ENCODE data around the gene IFT81.

The IFT81 gene

DNA sequence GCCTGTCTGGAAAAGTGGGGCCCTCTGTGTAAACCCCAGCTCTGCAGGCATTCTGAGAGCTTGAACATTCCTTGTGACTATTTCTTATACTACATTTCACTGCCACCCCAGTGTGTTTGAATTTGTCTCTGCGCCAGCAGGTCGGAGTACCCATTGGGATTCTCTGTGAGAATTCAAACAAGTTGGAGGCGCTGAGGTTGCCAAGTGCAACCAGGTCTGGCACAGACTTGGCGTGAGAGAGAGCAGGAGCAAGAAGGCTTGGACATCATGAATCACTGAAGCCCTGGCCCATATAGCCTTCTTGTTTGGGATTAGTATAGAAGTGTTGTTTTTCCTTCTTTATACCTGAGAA is 123.9 kb downstream of the IFT81 start:
- DNase-seq = no peak

DNA sequence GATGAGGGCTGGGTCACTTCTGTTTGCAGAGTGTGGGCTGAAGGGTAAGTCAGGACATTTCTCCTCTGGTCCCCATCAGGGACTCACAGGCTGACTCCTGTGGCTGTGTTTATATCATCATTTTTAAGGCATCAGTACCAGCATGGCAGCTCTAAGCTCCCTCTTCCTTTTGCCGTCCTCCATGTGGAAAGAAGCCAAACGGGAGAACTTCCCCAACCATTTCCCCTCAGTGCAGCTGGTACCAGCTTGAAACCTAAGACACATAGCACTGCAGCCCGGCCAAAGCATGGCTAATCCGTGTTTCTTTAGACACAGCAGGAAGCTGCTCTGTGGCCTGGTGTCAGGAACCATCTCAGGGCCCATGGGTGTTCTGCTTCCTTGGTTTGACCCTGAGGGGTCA is 124.9 kb downstream of the IFT81 start:
- peak; percentile 36 to 58 (median 48) for DNase-seq

DNA sequence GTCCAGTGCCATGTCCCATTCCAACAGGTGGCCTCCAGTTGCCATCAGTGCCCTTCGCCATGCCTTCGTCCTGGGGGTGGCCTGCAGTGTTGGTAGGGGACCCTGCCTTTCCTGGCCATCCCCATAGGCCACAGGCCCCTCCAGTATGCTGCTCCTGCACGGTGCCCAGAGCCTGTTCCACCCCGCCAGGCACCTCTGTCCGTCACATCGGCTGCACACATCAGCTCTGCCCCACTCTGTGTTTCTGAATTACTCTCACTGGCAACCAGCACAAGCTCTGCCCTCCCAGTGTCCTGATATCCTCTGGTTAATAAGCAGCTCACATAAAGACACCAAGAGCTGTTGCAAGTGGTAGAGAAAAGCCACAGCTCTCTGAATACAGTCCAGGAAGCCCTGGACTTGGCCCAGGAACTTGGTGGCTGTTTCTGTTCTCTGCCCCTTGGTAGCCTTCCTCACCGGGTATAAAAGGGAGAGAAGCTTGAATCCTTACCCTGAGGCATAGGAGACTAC is 125.6 kb downstream of the IFT81 start:
- no peak for DNase-seq

DNA sequence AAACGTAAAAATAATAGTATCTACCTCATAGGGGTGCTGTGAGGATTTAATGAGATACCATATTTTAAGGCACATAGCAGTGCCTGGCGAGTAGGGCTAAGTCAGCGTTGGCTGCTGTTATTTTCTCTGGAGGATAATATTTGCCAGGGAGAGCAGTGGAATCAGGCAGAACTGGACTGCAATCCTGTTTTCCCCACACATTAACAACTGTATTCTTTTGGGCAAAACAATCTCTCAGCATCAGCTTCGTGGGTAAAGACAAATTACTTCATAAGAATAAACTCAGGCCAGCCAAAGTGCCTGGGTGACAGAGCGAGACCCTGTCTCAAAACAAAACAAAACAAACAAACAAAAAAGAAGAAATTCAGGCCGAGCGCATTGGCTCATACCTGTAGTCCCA is 127.2 kb downstream of the IFT81 start:
- no peak for DNase-seq

DNA sequence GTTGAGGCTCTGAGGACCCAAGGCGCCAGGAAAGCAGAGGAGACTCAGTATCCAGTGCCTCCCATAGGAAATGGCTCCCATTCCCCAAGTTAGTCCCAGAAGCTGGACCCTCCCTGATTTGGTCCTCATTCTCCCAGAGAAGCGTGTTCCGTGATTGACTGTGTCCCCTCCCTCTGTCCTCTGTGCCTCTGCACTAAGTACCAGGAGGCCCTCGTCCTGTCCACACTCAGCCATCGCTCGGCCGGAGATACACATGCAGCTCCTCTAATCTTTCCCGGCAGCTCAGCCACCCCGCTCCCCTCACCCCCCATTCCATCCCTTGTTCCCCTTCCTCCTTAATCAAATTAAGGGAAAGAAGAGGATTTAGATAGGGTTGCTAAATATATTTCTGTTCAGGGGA is 128.6 kb downstream of the IFT81 start:
- DNase-seq = no peak

DNA sequence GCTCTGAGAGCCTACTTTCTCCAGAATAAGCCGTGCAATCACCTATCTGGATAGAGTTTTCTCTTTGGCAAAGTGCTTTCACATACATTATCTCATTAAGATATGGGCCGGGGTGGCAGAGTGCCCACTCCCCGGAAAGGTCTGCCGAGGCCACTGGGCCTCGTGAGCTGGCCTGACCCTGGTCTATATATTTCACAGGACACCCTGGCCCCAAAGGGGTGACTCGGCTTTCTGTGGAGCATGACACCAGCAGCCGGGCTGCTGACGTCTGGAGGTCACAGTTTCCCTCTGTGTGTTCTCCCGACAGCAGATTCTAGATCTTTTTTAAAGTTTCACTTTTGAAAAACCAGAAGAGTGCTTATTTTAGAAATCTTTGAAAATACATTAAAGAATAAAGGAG is 129.0 kb downstream of the IFT81 start:
- DNase-seq = peak; percentile 75 to 88 (median 86)

DNA sequence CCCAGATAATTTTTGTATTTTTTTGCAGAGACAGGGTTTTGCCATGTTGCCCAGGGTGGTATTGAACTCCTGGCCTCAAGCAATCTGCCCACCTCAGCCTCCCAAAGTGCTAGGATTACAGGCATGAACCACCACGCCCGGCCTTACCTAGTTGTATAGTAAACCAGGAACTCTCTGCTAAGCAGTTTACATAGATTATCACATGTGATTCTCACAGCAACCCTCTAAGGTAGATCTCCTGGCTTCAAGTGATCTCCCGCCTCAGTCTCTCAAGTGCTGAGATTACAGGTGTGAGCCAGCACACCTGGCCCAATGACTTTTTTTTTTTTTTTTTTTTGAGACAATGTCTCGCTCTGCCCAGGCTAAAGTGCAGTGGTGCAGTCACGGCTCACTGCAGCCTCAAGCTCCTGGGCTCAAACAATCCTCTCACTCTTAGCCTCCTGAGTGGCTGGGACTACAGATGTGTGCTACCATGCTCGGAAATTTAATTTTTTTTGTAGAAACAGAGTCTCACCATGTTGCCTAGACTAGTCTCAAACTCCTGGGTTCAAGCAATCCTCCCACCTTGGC is 130.9 kb downstream of the IFT81 start:
- no peak for DNase-seq

DNA sequence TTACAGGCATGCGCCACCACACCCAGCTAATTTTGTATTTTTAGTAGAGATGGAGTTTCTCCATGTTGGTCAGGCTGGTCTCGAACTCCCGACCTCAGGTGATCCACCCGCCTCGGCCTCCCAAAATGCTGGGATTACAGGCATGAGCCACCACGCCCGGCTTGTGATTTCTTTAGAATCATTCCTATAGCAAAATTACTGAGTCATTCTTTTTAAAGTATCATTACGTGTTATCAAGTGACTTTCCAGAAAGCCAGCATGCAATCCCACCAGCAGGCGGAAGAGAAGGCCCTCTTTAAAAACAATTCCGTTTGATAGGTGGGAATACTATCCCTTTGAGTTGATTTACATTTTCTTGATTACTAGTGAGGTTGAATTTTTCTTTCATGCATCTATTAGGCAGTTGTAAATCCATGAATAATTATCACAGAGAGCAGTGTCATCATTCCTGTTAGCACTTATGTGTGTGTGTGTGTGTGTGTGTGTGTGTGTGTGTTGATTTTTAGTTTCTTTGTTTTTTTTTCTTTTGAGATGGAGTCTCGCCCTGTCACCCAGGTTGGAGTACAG is 131.8 kb downstream of the IFT81 start:
- peak; percentile 51 to 77 (median 58) for DNase-seq

DNA sequence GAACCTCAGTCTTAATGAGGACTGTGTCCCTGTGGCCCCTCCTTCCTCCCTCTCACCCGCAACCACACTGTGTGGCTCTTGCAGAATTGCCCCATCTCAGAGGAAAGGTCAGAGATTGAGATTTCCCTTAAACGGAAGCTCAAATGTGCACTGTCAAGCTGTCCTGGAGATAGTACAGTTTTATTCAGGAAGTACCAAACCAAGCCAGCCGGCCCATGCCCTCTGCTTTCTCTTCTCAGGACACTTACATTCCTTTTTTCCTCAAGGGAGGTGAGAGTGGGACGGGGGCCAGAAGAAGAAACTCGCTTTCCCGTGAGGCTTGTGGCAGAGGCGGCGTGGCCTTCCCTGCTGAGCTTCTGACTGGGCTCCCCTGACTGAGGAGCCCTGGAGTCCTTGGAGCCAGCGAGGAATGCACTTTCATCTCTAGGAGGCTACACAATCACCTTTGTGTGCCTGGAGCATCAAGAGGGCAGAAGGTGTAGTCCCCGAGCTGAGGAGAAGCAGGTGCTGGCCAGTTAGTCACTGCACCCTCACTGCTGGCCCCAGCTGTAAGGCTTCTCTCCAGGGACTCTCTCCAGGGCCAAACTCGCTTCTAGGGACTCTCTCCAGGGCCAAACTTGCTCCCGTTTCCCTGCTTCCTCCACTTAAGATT is 132.7 kb downstream of the IFT81 start:
- peak; percentile 74 to 84 (median 80) for DNase-seq

DNA sequence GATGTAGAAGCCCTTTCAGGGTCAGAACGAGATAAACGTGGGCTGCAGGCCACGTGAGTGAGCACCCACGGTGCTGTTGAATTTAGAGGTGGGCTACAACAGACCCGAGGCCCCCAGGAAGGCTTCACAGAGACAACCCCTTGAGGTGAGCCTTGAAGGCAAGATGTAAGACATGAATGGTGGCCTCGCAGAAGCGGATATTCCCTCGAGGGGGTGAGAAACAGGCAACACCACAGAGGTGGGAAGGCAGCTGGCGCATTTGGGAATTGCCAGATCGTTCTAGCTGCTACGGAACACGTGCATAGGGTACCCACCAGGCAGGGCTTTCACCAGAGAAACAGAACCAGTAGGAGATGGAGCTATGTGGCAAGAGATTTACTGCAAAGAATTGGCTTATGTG is 134.3 kb downstream of the IFT81 start:
- DNase-seq = no peak

DNA sequence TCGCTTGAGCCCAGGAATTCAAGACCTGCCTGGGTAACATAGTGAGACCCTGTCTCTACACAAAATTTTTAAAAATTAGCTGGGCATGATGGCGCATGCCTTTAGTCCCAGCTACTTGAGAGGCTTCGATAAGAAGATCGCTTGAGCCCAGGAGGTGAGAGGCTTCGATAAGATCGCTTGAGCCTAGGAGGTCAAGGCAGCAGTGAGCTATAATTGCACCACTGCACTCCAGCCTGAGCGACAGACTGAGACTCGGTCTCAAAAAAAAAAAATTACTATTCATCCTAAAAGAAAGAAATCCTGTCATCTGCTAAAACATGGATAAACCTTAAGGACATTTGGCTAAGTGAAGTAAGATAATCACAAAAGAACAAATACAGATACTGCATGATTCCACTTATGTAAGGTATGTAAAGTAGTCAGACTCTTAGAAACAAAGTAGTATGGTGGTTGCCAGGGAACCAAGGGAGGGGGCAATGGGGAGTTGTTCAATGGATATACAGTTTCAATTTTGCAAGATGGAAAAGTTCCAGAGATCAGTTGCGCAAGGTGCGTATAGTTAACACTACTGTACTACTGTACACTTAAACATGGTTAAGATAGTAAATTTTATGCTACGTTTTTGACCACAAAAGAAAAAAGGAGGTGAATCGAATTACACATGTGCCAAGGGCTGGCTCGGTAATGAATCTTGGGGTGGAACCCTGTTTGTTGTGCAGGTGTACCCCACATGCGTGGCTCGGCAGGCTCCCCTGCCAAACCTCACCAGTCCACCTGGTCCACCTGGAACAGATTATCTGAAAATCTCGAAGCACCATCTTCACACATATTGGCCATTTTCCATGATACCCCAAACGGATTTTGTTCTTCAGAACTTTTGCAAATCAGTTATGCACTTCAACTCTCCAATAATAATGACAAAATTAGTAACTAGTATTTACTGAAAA is 138.6 kb downstream of the IFT81 start:
- DNase-seq = peak; percentile 29 to 55 (median 40)

DNA sequence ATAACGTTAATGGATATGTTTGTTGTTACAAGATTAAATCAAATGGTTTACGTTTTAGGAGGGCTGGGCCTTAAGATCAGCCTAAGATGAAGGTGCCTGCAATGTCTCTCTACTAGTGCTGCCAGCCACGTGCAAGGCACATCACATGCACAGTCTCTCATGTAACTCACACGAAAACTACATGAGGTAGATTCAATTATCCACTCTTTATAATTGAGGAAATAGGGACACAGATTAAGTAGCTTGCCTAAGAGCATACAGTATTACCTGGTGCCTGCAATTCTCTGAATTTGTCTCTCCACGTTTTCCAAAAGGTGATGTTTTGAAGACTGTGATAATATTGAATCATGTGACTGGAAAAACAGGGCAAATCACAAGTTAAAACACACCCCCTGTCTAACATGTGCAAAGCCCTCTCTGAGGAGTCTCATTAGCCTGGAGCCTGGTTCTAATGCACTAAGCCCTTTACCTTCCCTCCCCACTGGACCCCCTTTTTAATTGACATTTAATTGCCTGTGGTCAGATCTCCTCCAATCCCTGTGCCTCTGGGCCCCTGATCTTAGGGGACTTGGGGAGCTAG is 142.3 kb downstream of the IFT81 start:
- no peak for DNase-seq

DNA sequence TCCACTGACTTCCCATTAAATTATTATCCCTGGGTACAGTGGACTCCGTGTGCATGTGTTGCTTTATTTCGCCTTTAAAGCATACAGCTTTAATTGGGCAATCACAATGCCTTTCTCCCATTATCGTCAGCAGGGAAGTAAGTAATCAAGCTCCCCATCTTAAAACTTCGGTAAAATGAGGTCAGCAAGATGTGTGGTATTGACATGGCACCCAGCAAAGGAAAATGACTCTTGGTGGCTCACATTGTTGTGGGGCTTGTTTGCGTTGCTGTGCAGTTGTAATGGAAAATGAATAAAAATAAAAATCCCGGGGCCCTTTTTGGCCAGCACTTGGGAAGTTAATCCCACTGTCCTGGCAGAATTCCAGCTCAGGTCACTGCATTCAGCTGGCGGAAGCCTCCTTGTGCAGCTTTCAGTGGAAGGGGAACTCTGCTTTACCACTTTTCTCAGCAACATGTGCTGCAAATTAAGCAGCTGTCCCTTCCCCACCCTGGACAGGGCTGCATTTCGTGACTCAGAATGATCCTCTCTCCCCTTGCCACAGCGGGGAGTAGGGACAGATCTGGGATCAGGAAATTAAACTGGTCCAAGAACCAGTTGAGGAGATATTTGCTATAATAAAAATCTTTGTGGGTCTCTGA is 142.9 kb downstream of the IFT81 start:
- DNase-seq = peak; percentile 42 to 72 (median 49)

Data from suppressor macrophage treated with lipopolysaccharide for 1 hour (primary cell).